ENCODE data around the gene RTL5.

RTL5 gene

GRCh38 chrX:72141372-72142004, 9.8 kb upstream of the RTL5 start:
- Mint-ChIP-seq H3K27me3 (peaks cover 36% of the 10 kb centered on the region), H3K4me3 (no peak overlapping the region), H3K27ac (peak overlapping the region; percentile 56), H3K9me3 (no peaks in the 10 kb centered on the region), H3K36me3 (no peaks in the 10 kb centered on the region), H3K4me1 (peaks cover 33% of the 10 kb centered on the region)
- CTCF ChIA-PET: no interaction called here
- no peak for DNase-seq

- Mint-ChIP-seq H3K27ac (no peak overlapping the region), H3K4me1 (peaks cover 32% of the 10 kb centered on the region), H3K36me3 (no peaks in the 10 kb centered on the region), H3K9me3 (no peaks in the 10 kb centered on the region), H3K4me3 (no peak overlapping the region), H3K27me3 (peaks cover 48% of the 10 kb centered on the region)
- no peak for DNase-seq
- CTCF ChIA-PET: no interaction called here
These were observed 7.8 kb upstream of the RTL5 start for GRCh38 chrX:72139538-72139937.

- Mint-ChIP-seq H3K27ac (no peak overlapping the region), H3K36me3 (no peaks in the 10 kb centered on the region), H3K9me3 (no peaks in the 10 kb centered on the region), H3K4me3 (no peak overlapping the region), H3K4me1 (peaks cover 19% of the 10 kb centered on the region), H3K27me3 (peaks cover 60% of the 10 kb centered on the region)
- CTCF ChIA-PET: no interaction called here
- DNase-seq: no peak
These were observed 6.3 kb upstream of the RTL5 start for GRCh38 chrX:72137846-72138495.

GRCh38 chrX:72133851-72134546, 2.3 kb upstream of the RTL5 start:
- Mint-ChIP-seq H3K36me3 (no peaks in the 10 kb centered on the region), H3K27me3 (peaks cover 76% of the 10 kb centered on the region), H3K4me3 (no peak overlapping the region), H3K4me1 (peaks cover 3% of the 10 kb centered on the region), H3K27ac (no peak overlapping the region), H3K9me3 (no peaks in the 10 kb centered on the region)
- CTCF ChIA-PET: no interaction called here
- no peak for DNase-seq

GRCh38 chrX:72132456-72132855, 741 bp upstream of the RTL5 start:
- H3K27me3 Mint-ChIP-seq: peaks cover 79% of the 10 kb centered on the region
- H3K27ac Mint-ChIP-seq: no peak overlapping the region
- H3K4me3 Mint-ChIP-seq: no peak overlapping the region

GRCh38 chrX:72130762-72131250, 909 bp downstream of the RTL5 start:
- Mint-ChIP-seq H3K36me3 (no peaks in the 10 kb centered on the region), H3K4me1 (peaks cover 6% of the 10 kb centered on the region), H3K27ac (no peak overlapping the region), H3K27me3 (peaks cover 93% of the 10 kb centered on the region), H3K4me3 (no peak overlapping the region), H3K9me3 (no peaks in the 10 kb centered on the region)
- CTCF ChIA-PET: interaction anchor here (0.9 kb wide), 1 partner anchor 115 kb away, joined by 3 read pairs; no protein-coding TSS in a partner anchor
- no peak for DNase-seq

More at GRCh38 chrX:72132456-72132855, 741 bp upstream of the RTL5 start:
- Mint-ChIP-seq H3K9me3 (no peaks in the 10 kb centered on the region), H3K4me1 (peaks cover 3% of the 10 kb centered on the region), H3K36me3 (no peaks in the 10 kb centered on the region)
- no peak for DNase-seq
- CTCF ChIA-PET: interaction anchor here (1.2 kb wide), 1 partner anchor 133 kb away, joined by 4 read pairs; no protein-coding TSS in a partner anchor

GRCh38 chrX:72130156-72130761, 1.5 kb downstream of the RTL5 start:
- peaks cover 6% of the 10 kb centered on the region for H3K4me1 Mint-ChIP-seq
- H3K27ac Mint-ChIP-seq: no peak overlapping the region
- CTCF ChIA-PET: interaction anchor here (0.9 kb wide), 1 partner anchor 114 kb away, joined by 3 read pairs; no protein-coding TSS in a partner anchor
- no peak overlapping the region for H3K4me3 Mint-ChIP-seq
- no peaks in the 10 kb centered on the region for H3K36me3 Mint-ChIP-seq
- no peaks in the 10 kb centered on the region for H3K9me3 Mint-ChIP-seq
- H3K27me3 Mint-ChIP-seq: peaks cover 93% of the 10 kb centered on the region
- DNase-seq: no peak

- H3K4me3 Mint-ChIP-seq: no peak overlapping the region
- H3K4me1 Mint-ChIP-seq: peaks cover 6% of the 10 kb centered on the region
- no peaks in the 10 kb centered on the region for H3K9me3 Mint-ChIP-seq
- no peaks in the 10 kb centered on the region for H3K36me3 Mint-ChIP-seq
- CTCF ChIA-PET: interaction anchor here (0.9 kb wide), 1 partner anchor 114 kb away, joined by 3 read pairs; no protein-coding TSS in a partner anchor
- no peak for DNase-seq
- peaks cover 93% of the 10 kb centered on the region for H3K27me3 Mint-ChIP-seq
- no peak overlapping the region for H3K27ac Mint-ChIP-seq
These were observed 2.1 kb downstream of the RTL5 start for GRCh38 chrX:72129661-72130060.

GRCh38 chrX:72128881-72129280, 2.8 kb downstream of the RTL5 start:
- Mint-ChIP-seq H3K27me3 (peaks cover 93% of the 10 kb centered on the region), H3K4me3 (no peak overlapping the region), H3K4me1 (peaks cover 6% of the 10 kb centered on the region), H3K9me3 (no peaks in the 10 kb centered on the region), H3K36me3 (no peaks in the 10 kb centered on the region), H3K27ac (no peak overlapping the region)
- CTCF ChIA-PET: interaction anchor here (7.0 kb wide), 1 partner anchor 108 kb away, joined by 91 read pairs; no protein-coding TSS in a partner anchor
- DNase-seq: peak; percentile 33

- no peak overlapping the region for H3K27ac Mint-ChIP-seq
- H3K4me1 Mint-ChIP-seq: peaks cover 6% of the 10 kb centered on the region
- CTCF ChIA-PET: interaction anchor here (1.3 to 7.0 kb wide), 4 partner anchors 15 to 130 kb away, joined by 4 to 91 read pairs (median 16); no protein-coding TSS in a partner anchor
- H3K4me3 Mint-ChIP-seq: no peak overlapping the region
- no peak for DNase-seq
- peaks cover 93% of the 10 kb centered on the region for H3K27me3 Mint-ChIP-seq
- H3K9me3 Mint-ChIP-seq: no peaks in the 10 kb centered on the region
- H3K36me3 Mint-ChIP-seq: no peaks in the 10 kb centered on the region
These were observed 3.4 kb downstream of the RTL5 start for GRCh38 chrX:72128183-72128834.

- Mint-ChIP-seq H3K36me3 (no peaks in the 10 kb centered on the region), H3K27ac (no peak overlapping the region), H3K27me3 (peaks cover 92% of the 10 kb centered on the region), H3K4me1 (peaks cover 16% of the 10 kb centered on the region), H3K9me3 (no peaks in the 10 kb centered on the region), H3K4me3 (no peak overlapping the region)
- no peak for DNase-seq
- CTCF ChIA-PET: interaction anchor here (1.3 to 7.0 kb wide), 4 partner anchors 16 to 129 kb away, joined by 4 to 91 read pairs (median 16); no protein-coding TSS in a partner anchor
These were observed 4.4 kb downstream of the RTL5 start for GRCh38 chrX:72127332-72127731.

GRCh38 chrX:72126539-72127140, 5.1 kb downstream of the RTL5 start:
- peak; percentile 86 for DNase-seq
- Mint-ChIP-seq H3K27me3 (peaks cover 85% of the 10 kb centered on the region), H3K9me3 (no peaks in the 10 kb centered on the region), H3K4me1 (peaks cover 18% of the 10 kb centered on the region), H3K36me3 (no peaks in the 10 kb centered on the region), H3K4me3 (no peak overlapping the region), H3K27ac (peak overlapping the region; percentile 64)
- CTCF ChIA-PET: interaction anchor here (0.8 to 7.0 kb wide), 8 partner anchors 10 to 128 kb away, joined by 3 to 91 read pairs (median 4); no protein-coding TSS in a partner anchor

GRCh38 chrX:72126048-72126415, 5.7 kb downstream of the RTL5 start:
- H3K27ac Mint-ChIP-seq: no peak overlapping the region
- CTCF ChIA-PET: interaction anchor here (0.6 to 7.0 kb wide), 8 partner anchors 9 to 128 kb away, joined by 3 to 91 read pairs (median 3); no protein-coding TSS in a partner anchor
- no peak overlapping the region for H3K4me3 Mint-ChIP-seq
- no peaks in the 10 kb centered on the region for H3K9me3 Mint-ChIP-seq
- no peak for DNase-seq
- H3K27me3 Mint-ChIP-seq: peaks cover 80% of the 10 kb centered on the region
- H3K4me1 Mint-ChIP-seq: peaks cover 24% of the 10 kb centered on the region
- H3K36me3 Mint-ChIP-seq: no peaks in the 10 kb centered on the region

Data from activated naive CD4-positive, alpha-beta T cell treated with anti-CD3 and anti-CD28 coated beads, Interleukin-2, amount 10 ng/mL, durations not matched to agents 7 days and 5 days (primary cell).